GM20000 (cell line): ENCODE results near the gene STXBP6.

Experiments
- DNase-seq: peaks from one replicate; pipeline ENCODE4 v3.0.0; 2012; ENCODE audit warnings: low spot score
- TF ChIP-seq, protein P1 (sequence below): IDR thresholded peaks from 2 replicates; pipeline ENCODE4 v1.5.1; 2012; ENCODE audit warnings: mild to moderate bottlenecking, control low read depth; ENCODE audit errors: extremely low read depth, missing control alignments

The STXBP6 gene

DNA sequence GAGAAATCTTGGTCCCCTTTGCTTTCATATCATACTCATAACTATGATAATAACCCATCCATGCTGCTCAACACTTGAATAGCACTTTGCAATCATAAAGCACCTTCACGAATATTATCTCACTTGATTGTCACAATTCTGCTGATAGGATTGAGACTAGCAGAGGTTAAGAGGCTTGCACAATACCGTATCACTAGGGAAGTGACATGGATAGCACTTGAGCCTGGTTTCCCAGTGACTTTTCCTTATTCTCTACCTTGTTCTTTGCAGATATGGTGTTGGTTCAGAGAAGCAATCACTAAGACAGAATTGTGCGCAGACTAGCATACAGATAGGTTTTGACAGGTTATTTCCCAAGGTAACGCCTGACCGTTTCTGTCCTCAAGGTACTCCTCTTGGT, 229.3 kb downstream of the STXBP6 start:
- no peak for DNase-seq
- TF ChIP-seq, protein P1, sequence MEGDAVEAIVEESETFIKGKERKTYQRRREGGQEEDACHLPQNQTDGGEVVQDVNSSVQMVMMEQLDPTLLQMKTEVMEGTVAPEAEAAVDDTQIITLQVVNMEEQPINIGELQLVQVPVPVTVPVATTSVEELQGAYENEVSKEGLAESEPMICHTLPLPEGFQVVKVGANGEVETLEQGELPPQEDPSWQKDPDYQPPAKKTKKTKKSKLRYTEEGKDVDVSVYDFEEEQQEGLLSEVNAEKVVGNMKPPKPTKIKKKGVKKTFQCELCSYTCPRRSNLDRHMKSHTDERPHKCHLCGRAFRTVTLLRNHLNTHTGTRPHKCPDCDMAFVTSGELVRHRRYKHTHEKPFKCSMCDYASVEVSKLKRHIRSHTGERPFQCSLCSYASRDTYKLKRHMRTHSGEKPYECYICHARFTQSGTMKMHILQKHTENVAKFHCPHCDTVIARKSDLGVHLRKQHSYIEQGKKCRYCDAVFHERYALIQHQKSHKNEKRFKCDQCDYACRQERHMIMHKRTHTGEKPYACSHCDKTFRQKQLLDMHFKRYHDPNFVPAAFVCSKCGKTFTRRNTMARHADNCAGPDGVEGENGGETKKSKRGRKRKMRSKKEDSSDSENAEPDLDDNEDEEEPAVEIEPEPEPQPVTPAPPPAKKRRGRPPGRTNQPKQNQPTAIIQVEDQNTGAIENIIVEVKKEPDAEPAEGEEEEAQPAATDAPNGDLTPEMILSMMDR, result no peak

DNA sequence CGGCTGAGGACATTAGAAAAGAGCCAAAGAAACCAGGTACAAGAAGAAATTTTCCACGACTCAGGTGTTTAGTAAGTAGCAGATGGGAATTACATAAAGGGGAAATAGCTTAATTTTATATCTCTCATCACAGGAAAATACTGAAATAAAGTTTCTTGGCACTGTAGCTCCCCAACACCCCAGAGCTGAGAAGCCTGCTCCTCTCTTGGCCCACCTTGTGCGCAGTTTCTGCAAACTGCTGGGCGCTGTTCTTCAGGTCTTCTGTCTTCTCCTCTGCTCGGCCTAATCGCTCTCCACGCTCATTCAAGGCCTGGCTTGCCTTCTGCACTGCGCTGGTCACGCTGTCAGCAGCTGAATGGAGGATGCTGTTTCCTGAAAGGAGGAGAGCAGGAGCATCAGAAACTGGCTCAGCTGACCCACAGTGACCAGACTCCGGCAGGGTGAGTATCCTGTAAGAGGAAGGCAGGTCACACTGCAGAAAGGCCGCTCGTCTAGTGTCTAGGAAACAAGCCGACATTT, 231.1 kb downstream of the STXBP6 start:
- DNase-seq, result no peak
- TF ChIP-seq, protein P1, result no peak

DNA sequence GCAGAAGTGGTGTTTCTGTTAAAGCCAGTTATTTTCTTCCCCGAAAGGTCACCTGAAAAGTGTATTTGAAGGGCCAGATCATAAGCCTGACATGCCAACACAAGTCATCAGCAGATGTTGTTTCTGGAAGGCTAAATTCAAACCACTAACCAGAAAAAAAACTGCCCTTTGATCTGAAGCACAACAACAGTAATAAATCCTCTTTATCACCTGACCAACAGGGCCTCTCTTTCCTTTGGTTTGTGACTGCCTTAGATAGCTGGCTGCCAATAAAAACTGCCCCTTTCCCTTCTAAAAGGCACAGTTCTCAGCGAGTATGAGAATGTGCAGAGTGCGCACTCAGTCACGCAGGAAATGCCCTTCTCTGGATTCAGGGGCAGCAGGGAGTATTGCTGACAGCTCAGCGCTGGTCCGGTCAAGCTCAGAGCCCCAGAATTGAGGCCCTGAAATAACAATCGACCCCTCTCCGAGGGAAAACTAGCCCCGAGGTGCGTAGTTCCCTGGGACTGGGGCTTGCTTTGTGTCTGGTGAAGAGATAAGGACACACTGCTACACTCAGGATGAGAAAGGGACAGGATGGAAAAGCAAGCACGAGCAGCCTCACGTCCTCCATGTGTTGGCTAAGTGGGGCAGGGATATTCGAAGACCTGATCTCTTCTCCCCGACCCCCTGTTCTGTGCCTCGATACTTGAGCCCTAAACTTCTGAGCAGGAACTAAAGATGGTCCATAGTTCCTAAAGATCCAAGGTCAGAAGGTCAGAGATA, 231.7 kb downstream of the STXBP6 start:
- no peak for DNase-seq
- TF ChIP-seq, protein P1, result no peak

DNA sequence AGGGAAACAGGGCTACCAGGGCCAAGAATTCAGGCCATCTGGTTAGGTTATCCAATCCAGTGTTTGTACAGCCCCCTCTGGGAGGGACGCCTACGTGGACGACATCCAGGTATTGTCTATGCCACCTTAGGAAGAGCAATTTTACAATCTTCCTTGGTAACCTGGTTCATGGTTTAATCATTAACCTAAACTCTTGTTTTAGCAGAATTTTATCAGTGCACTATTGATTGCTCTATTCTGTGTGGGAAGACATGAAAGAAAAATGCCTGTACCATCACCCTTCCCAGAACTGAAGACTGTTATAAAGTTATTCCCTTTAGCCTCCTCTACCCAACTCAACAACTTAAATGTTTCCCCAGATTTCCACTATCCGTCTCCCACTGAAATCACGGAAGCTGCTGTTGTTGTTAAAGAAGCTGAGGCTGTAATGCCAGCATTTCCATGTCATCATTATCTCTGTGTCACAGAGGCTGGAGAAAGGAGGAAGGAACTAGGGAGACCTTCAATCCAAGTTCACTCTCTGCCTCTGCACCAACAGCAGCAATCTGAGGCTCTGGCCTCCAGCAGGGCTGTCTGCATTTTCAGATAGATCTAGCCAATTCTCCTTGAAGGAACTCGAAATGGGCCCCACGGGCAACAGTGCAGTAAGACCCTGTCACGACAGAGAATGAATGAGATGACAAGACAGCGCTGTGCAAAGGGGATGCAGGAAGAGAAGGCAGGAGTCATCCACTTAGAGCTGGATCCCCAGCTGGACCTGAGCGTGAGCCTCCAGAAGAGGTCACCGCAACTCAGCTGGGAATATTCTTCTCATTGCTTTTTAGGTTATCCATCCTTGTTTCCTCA, 232.5 kb downstream of the STXBP6 start:
- no peak for DNase-seq

DNA sequence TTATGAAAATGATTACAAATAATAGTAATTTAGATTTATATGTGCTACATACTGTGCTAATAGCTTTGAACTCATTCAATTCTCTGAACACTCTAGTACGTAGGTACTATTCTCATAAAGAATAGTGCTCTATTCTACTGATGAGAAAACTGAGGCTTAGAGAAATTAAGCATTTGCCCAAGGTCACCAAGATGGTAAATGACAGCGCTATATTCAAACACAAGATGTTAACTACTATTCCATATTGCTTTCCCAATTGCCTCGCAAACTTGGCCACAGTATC, 233.1 kb downstream of the STXBP6 start:
- DNase-seq, result no peak
- TF ChIP-seq, protein P1, result no peak

More for the DNA sequence above, 232.5 kb downstream of the STXBP6 start:
- TF ChIP-seq, protein P1, result no peak

DNA sequence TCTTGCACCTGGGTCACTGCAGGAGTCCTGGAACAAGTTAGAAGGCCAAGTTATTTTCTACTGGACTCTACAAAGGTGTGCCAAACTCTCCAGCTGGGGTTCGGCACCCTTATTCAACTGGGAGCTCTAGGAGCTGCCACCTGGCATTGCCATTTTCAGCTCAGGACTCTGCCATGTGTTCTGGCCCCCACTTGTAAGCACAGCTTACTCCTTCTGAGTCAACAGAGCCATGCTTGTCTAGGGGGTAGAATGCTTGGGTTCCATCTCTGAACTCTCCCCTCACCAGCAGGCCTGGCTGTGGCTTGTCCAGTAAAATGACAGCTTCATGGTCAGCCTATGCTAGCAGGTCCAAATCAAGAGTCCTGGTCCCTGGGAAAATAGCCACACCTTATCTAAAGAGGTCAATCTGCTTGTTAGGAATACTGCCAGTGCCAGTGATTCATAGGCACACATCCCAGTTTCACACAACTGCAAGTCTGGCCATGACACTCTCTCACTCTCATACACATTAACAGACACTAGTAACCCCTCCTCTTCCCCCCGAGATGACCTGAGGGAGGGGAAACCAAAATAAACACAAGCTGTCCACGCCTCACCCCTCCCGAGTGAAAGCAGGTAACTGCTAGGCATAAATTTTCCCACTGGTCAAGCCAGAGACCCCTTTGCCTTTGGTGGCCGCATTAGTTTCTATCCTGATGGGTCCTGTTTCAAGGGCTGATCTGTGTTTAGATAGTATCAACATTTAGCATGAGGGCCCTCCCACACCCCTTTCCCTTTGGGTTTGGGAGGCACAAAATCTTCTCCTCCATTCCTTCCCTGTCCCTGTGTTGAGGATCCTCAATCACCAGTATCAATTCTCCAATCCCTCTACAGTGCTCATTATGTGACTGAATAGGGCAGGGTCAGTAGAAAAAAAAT, 233.7 kb downstream of the STXBP6 start:
- TF ChIP-seq, protein P1, result no peak
- DNase-seq, result no peak
